Peyer's patch (tissue), 4 donors: ENCODE results near the gene TIAM2.

ENCODE experiments used
- CTCF ChIP-seq, 6 experiments: fragments of 450-650 bp in 4 of 6; fragments of 200-600 bp in 2 of 6; sonication (generic) in 1 of 6; IDR thresholded peaks; one replicate each; pipeline ENCODE4 v1.5.1; 2017 to 2019; ENCODE audit warnings: antibody characterized with exemption in 6 of 6, mild to moderate bottlenecking in 3 of 6, moderate library complexity in 1 of 6
- POLR2A ChIP-seq, 2 donors: fragments of 450-650 bp; IDR thresholded peaks; one replicate each; pipeline ENCODE4 v1.5.1; 2017; ENCODE audit warnings: antibody characterized with exemption in 2 of 2, mild to moderate bottlenecking in 2 of 2, moderate library complexity in 2 of 2

DNA sequence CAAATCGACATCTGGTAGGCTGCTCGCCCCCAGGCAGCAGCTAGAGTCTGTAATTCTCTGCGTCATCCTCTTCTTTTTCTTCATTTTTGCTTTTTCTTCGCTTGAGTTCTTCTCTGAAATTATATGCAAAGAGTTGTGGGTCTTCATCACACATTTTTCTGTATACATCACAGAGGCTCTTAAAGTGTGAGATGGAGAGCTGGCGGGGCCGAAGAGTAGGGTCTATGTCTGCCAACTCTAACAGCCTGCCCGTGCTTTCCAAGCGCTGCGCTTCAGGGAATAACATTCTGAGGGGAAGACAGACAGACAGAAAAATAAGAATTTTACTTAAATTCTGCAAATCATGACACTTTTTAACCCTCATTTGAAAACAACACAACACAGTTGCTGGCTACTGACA is 262.7 kb downstream of the TIAM2 start:
- TF ChIP-seq CTCF (IDR thresholded peaks at IDR 0.05) (no peak), POLR2A (IDR thresholded peaks at IDR 0.05) (no peak)
